Measurements from ENCODE around the gene GLP2R.
A peak's percentile ranks its signal among the peaks of the same experiment; 100 is the strongest.
"Not testable (repeated sequence)": the region's sequence is repeated elsewhere in the genome, so short reads cannot be mapped to it uniquely, and the experiment has no call there.

The GLP2R gene

GRCh38 chr17:9825641-9826150 lies at the start of gene GLP2R:
Gene GLP2R, plus strand, starts transcription at chr17:9825924. Its CDS starts 140 bp downstream, at chr17:9826064.
- no peak for DNase-seq

- peak; percentile 73 to 96 for DNase-seq
Measured at GRCh38 chr17:9776911-9777310, 48.8 kb upstream of the GLP2R start.

- no peak for DNase-seq
Measured at GRCh38 chr17:9780552-9780951, 45.2 kb upstream of the GLP2R start.

GRCh38 chr17:9783050-9783449 lies 42.7 kb upstream of the GLP2R start:
- no peak for DNase-seq

- not testable (repeated sequence) for DNase-seq
Measured at GRCh38 chr17:9783465-9783864, 42.3 kb upstream of the GLP2R start.

- DNase-seq = no peak
Measured at GRCh38 chr17:9784544-9784943, 41.2 kb upstream of the GLP2R start.

- DNase-seq = no peak
Measured at GRCh38 chr17:9788601-9789000, 37.1 kb upstream of the GLP2R start.

GRCh38 chr17:9790316-9790715 lies 35.4 kb upstream of the GLP2R start:
- DNase-seq = no peak

- peak; percentile 2 to 47 for DNase-seq
Measured at GRCh38 chr17:9790889-9791876, 34.5 kb upstream of the GLP2R start, which contains the start of gene DHRS7C. Gene DHRS7C, minus strand, starts transcription at chr17:9791592. Its CDS starts 308 bp downstream, at chr17:9791284.

- no peak for DNase-seq
Measured at GRCh38 chr17:9792181-9792840, 33.4 kb upstream of the GLP2R start.

- no peak for DNase-seq
Measured at GRCh38 chr17:9798008-9798407, 27.7 kb upstream of the GLP2R start.

GRCh38 chr17:9798724-9799123 lies 27.0 kb upstream of the GLP2R start:
- no peak for DNase-seq

- DNase-seq = no peak
Measured at GRCh38 chr17:9801505-9801904, 24.2 kb upstream of the GLP2R start.

- DNase-seq = no peak
Measured at GRCh38 chr17:9802294-9802693, 23.4 kb upstream of the GLP2R start.

- no peak for DNase-seq
Measured at GRCh38 chr17:9802697-9803096, 23.0 kb upstream of the GLP2R start.

GRCh38 chr17:9805769-9806168 lies 20.0 kb upstream of the GLP2R start:
- no peak for DNase-seq

- no peak for DNase-seq
Measured at GRCh38 chr17:9806699-9807098, 19.0 kb upstream of the GLP2R start.

- DNase-seq = no peak
Measured at GRCh38 chr17:9809409-9809808, 16.3 kb upstream of the GLP2R start.

GRCh38 chr17:9810100-9810949 lies 15.4 kb upstream of the GLP2R start:
- DNase-seq = no peak

- DNase-seq = no peak
Measured at GRCh38 chr17:9811086-9811485, 14.6 kb upstream of the GLP2R start.

- no peak for DNase-seq
Measured at GRCh38 chr17:9811537-9811936, 14.2 kb upstream of the GLP2R start.

- no peak for DNase-seq
Measured at GRCh38 chr17:9813166-9813565, 12.6 kb upstream of the GLP2R start.
